RWPE1 (cell line): ENCODE measurements around the gene SFMBT2.

ENCODE experiments used
- CTCF ChIA-PET: fragments of 350-600 bp; sonication (Branson Sonifier 250); formaldehyde crosslinking; extraction: SDS; loops from one replicate; lab custom pipeline; 2021; lab: Yijun Ruan, JAX
- POLR2A ChIA-PET: fragments of 400-600 bp; formaldehyde crosslinking; extraction: SDS; loops from one replicate; lab custom pipeline; 2020; ENCODE audit warnings: antibody characterized with exemption; ENCODE audit not compliant: low non-redundant PET; lab: Yijun Ruan, JAX
- DNase-seq: peaks from one replicate; pipeline ENCODE4 v3.0.0; 2012; ENCODE audit warnings: low spot score
- H3K27ac ChIP-seq: fragments of 450-650 bp; 2 replicates; pipeline ENCODE4 v1.5.1; 2017
- CTCF ChIP-seq: fragments of 450-650 bp; conservative IDR thresholded peaks from 2 replicates; pipeline ENCODE4 v1.5.1; 2017; ENCODE audit warnings: low read depth, mild to moderate bottlenecking

Gene SFMBT2

DNA sequence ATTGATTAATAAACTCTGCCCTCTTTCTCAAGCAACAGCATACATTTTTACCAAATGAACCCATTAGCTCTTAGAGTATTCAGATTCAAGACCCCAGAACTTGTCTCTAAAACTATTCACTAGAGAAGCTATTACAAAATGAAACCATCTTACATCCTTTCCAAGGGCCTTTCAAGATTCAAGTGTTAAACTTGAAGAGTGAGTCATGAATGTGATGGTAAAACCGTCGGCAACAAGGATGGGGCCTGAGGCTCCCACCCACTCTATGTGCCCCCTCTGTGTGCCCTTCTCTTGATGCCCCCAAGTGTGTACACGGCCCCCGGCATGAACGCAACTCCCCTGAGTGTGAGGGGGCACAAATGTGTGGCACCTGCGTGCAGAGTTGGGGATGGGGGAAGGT lies 46.4 kb downstream of the SFMBT2 start:
- POLR2A ChIA-PET = no interaction called here
- TF ChIP-seq CTCF = no peak
- CTCF ChIA-PET = no interaction called here
- DNase-seq = no peak
- H3K27ac ChIP-seq = no peak overlapping the region

GRCh38 chr10:7363700-7364099 lies 47.1 kb downstream of the SFMBT2 start:
- no peak overlapping the region for H3K27ac ChIP-seq
- ChIA-PET CTCF (no interaction called here), POLR2A (no interaction called here)
- TF ChIP-seq CTCF = no peak
- no peak for DNase-seq

- no peak for DNase-seq
- POLR2A ChIA-PET = no interaction called here
- TF ChIP-seq CTCF = no peak
- no peak overlapping the region for H3K27ac ChIP-seq
- CTCF ChIA-PET = no interaction called here
Measured at GRCh38 chr10:7362471-7362870, 48.4 kb downstream of the SFMBT2 start.

DNA sequence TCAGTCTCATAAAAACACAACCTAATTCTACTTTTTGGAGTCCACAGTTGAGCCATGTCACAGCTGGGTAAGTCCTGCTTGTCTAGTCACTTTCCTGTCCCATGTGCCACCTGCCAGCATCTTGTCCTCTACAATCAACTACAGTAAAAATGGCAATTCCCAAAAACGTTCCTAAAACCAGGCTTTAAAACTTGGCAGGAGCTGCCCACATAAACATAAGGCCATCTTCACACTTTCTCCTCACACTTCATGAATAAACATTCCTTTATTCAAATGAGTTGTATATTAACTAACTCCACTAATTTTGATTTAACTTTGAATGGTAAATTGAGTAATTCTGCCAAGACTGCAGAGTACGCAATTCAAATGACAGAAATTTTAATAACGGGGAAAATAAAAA lies 49.5 kb downstream of the SFMBT2 start:
- TF ChIP-seq CTCF = no peak
- POLR2A ChIA-PET = no interaction called here
- no peak overlapping the region for H3K27ac ChIP-seq
- no peak for DNase-seq
- CTCF ChIA-PET = interaction anchor here (0.6 kb wide), 1 partner anchor 11 kb away, joined by 3 read pairs; no protein-coding TSS in a partner anchor

DNA sequence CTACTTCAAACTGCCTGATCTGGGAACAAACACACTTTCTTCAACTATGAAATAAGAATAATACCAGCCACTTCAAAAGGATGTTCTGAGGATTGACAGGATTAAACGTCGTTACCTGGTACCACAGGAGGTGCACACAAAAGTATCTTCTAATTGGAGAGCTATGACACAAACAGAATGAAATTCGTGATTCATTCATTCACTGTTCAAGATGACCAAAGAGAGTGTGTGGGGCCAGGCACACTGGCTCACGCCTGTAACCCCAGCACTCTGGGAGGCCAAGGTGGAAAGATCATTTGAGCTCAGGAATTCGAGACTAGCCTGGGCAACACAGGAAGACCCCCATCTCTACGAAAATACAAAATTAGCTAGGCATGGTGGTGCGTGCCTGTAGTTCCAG lies 50.9 kb downstream of the SFMBT2 start:
- no peak for TF ChIP-seq CTCF
- CTCF ChIA-PET = no interaction called here
- peak; percentile 38 for DNase-seq
- POLR2A ChIA-PET = no interaction called here
- no peak overlapping the region for H3K27ac ChIP-seq

DNA sequence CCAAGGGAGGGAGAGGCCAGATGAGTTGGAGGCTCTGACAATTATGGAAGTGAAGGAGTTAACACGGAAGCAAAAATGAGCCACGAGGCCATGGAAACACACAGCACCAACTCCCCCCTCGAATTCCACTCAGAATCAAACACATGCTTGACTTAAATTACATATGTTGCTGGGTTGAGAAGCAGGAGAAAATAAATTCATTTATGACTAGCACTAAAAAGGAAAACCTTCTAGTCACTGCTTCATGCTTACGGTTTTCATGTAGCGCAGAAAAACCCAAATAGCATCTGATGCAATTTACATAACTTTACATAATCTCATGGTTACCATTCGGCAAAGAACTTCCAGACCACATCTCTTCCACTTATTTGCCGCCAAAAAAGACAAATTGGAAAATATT lies 51.5 kb downstream of the SFMBT2 start:
- ChIA-PET POLR2A (no interaction called here), CTCF (no interaction called here)
- no peak for DNase-seq
- no peak overlapping the region for H3K27ac ChIP-seq
- no peak for TF ChIP-seq CTCF

- no peak for TF ChIP-seq CTCF
- POLR2A ChIA-PET = no interaction called here
- CTCF ChIA-PET = no interaction called here
- no peak overlapping the region for H3K27ac ChIP-seq
- DNase-seq = no peak
Measured at GRCh38 chr10:7357193-7357592, 53.6 kb downstream of the SFMBT2 start.
